Neural cell (in vitro differentiated cells): ENCODE data around the gene FAM98C.

Experiments used
- EP300 ChIP-seq: fragments of 450-650 bp; conservative IDR thresholded peaks from 2 replicates; pipeline ENCODE4 v1.6.1; 2014; ENCODE audit warnings: antibody characterized with exemption, mild to moderate bottlenecking, moderate library complexity; ENCODE audit not compliant: poor library complexity, severe bottlenecking
- POLR2AphosphoS5 ChIP-seq: IDR thresholded peaks from 2 replicates; pipeline ENCODE4 v1.6.1; 2012

DNA sequence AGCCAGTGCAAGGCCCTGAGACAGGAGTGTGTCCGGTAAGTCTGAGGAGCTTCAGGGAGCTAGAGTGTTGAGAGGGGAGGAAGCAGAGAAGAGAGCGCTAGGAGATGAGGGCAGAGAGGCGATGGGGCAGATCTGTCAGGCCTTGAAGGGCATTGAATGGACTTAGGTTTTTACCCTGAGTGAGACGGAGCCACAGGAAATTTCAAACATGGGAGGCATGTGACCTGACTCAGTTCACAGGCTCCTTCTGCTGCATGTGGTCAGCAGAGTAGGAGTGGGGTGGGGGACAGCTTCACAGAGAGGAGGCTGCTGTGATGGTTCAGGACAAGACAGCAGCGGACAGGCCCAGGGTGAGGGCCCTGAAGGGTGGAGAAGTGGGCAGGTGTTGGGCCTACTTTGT is 2.5 kb upstream of the FAM98C start:
- no peak for TF ChIP-seq EP300
- no peak for TF ChIP-seq POLR2AphosphoS5
